ENCODE data around the gene AMN1.

DNA sequence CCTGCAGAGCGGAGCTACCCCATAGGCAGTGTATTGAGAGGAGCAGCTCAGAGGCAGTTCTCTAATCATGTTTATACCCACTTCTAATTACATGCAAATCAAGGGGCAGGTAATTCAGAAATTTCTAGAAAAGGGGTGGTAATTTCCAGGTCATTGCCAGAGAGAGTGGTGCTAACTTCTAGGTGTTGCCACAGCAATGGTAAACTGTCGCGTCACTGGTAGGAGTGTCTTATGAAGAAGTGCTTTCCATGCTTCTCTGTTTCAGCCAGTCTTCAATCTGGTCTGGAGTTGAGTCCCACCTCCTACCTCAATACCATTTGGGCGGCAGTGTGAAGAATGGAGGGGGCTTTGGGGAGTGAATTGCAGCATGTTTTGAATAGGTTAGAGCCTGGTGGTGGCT, 8.5 kb upstream of the AMN1 start:
- TF ChIP-seq, protein P1, sequence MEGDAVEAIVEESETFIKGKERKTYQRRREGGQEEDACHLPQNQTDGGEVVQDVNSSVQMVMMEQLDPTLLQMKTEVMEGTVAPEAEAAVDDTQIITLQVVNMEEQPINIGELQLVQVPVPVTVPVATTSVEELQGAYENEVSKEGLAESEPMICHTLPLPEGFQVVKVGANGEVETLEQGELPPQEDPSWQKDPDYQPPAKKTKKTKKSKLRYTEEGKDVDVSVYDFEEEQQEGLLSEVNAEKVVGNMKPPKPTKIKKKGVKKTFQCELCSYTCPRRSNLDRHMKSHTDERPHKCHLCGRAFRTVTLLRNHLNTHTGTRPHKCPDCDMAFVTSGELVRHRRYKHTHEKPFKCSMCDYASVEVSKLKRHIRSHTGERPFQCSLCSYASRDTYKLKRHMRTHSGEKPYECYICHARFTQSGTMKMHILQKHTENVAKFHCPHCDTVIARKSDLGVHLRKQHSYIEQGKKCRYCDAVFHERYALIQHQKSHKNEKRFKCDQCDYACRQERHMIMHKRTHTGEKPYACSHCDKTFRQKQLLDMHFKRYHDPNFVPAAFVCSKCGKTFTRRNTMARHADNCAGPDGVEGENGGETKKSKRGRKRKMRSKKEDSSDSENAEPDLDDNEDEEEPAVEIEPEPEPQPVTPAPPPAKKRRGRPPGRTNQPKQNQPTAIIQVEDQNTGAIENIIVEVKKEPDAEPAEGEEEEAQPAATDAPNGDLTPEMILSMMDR (conservative IDR thresholded peaks at IDR 0.05), result no peak
- no peak for TF ChIP-seq ZFX (IDR thresholded peaks at IDR 0.05)
